Loucy (cell line): Measurements from ENCODE around the gene CYP21A2.
"Not testable (repeated sequence)": the region's sequence is repeated elsewhere in the genome, so short reads cannot be mapped to it uniquely, and the experiment has no call there.

Experiments
- EZH2phosphoT487 ChIP-seq: fragments of 200-600 bp; IDR thresholded peaks from 2 replicates; pipeline ENCODE4 v1.6.1; 2018; ENCODE audit warnings: antibody characterized with exemption, mild to moderate bottlenecking, moderate library complexity, borderline replicate concordance
- TF ChIP-seq, protein P1 (sequence below): fragments of 200-600 bp; sonication (generic); conservative IDR thresholded peaks from 2 replicates; pipeline ENCODE4 v1.5.1; 2014; ENCODE audit warnings: mild to moderate bottlenecking, antibody characterized with exemption, low read length

DNA sequence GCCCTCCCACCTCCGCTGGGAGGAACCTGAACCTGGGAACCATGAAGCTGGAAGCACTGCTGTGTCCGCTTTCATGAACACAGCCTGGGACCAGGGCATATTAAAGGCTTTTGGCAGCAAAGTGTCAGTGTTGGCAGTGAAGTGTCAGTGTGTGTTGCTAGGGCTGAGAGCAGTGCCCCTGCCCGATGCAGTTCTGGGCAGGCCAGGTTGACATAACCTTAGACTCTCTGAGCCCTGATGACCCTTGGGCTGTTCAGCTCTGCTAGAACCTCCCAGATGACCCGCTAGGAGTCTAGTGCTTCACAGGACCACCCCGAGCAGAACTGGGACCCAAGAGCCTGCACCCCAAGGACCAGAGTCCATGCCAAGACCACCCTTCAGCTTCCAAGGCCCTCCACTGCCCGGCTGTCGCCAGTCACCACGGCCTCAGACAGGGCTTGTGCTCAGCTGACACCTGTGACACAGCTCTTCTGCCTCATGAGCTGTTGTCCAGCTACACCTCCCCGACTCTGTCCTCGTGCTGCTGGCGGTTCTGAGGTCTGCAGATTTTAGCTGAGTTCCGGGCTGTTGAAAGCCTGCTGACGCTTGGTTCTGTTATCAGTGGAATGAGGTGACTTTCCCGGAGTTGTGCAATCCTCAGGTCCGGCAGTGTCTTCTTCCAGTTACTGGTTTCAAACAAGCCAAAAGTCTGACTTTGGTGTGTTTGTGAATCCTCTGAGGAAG is 35.5 kb upstream of the CYP21A2 start:
- TF ChIP-seq, protein P1, sequence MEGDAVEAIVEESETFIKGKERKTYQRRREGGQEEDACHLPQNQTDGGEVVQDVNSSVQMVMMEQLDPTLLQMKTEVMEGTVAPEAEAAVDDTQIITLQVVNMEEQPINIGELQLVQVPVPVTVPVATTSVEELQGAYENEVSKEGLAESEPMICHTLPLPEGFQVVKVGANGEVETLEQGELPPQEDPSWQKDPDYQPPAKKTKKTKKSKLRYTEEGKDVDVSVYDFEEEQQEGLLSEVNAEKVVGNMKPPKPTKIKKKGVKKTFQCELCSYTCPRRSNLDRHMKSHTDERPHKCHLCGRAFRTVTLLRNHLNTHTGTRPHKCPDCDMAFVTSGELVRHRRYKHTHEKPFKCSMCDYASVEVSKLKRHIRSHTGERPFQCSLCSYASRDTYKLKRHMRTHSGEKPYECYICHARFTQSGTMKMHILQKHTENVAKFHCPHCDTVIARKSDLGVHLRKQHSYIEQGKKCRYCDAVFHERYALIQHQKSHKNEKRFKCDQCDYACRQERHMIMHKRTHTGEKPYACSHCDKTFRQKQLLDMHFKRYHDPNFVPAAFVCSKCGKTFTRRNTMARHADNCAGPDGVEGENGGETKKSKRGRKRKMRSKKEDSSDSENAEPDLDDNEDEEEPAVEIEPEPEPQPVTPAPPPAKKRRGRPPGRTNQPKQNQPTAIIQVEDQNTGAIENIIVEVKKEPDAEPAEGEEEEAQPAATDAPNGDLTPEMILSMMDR, result not testable (repeated sequence)
- not testable (repeated sequence) for TF ChIP-seq EZH2phosphoT487
